H7 (cell line): Measurements from ENCODE around the gene FSIP1. TPM values are rescaled to one million over a fixed set of nuclear protein-coding genes. Genes with fewer than 3 reads are reported as not detected.

ENCODE experiments used
- DNase-seq: peaks from one replicate; pipeline ENCODE4 v3.0.0; 2012
- H3K27me3 ChIP-seq: 2 replicates; pipeline ENCODE4 v1.6.0; 2011; ENCODE audit warnings: mild to moderate bottlenecking, low read length; ENCODE audit not compliant: control insufficient read depth, insufficient read depth
- H3K36me3 ChIP-seq: replicated peaks from 2 replicates; pipeline ENCODE4 v1.5.1; 2011; ENCODE audit warnings: low read length; ENCODE audit not compliant: control insufficient read depth, insufficient read depth
- H3K4me3 ChIP-seq: 2 replicates; pipeline ENCODE4 v1.5.1; 2011; ENCODE audit warnings: low read depth, mild to moderate bottlenecking, control low read depth, low read length, moderate library complexity; ENCODE audit not compliant: insufficient read depth
- total RNA-seq: library from RNA; depleted of rRNA; stranded (reverse); fragments of >200 nt; shearing (Covaris generic); gene quantifications from 2 replicates; pipeline ENCODE4 v1.2.3, GENCODE V29; 2014

The FSIP1 gene
- total RNA-seq, 1 experiment from 2014 or later: 0.52 TPM

DNA sequence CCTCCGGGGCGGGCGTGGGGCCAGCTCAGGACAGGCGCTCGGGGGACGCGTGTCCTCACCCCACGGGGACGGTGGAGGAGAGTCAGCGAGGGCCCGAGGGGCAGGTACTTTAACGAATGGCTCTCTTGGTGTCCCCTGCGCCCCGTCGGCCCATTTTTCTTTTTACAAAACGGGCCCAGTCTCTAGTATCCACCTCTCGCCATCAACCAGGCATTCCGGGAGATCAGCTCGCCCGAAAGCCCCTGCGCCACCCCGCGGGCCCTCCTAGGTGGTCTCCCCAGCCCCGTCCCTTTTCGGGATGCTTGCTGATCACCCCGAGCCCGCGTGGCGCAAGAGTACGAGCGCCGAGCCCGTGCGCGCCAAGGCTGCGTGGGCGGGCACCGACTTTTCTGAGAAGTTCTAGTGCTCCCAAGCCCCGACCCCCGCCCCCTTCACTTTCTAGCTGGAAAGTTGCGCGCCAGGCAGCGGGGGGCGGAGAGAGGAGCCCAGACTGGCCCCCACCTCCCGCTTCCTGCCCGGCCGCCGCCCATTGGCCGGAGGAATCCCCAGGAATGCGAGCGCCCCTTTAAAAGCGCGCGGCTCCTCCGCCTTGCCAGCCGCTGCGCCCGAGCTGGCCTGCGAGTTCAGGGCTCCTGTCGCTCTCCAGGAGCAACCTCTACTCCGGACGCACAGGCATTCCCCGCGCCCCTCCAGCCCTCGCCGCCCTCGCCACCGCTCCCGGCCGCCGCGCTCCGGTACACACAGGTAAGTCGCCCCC is 202.0 kb downstream of the FSIP1 start, which contains the start of gene THBS1:
Gene THBS1, plus strand, starts transcription at position 595 of the 757 bp plus-strand sequence. CDS start 779 bp downstream, outside the sequence.
- Histone ChIP-seq H3K36me3 (peaks cover 22% of the 10 kb centered on the region), H3K4me3 (peak within 1 kb of the TSS; percentile 70), H3K27me3 (no peaks in the 10 kb centered on the region)
- peak; percentile 97 for DNase-seq

DNA sequence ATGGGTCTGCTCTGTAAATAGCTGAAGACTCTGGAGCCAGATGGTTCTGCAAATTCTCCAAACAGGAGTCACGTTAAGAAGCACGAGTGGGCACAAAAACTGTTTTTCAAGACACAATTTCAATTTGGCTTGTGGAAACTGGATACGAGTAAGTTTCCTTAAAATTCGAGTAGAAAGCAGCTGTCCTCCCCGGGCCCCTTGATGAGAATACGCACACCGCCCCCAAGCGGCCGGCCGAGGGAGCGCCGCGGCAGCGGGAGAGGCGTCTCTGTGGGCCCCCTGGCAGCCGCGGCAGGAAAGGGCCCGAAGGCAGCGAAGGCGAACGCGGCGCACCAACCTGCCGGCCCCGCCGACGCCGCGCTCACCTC is 202.5 kb downstream of the FSIP1 start:
- no peaks in the 10 kb centered on the region for H3K27me3 ChIP-seq
- DNase-seq: peak; percentile 93
- H3K4me3 ChIP-seq: peak overlapping the region; percentile 70
- H3K36me3 ChIP-seq: peaks cover 17% of the 10 kb centered on the region

DNA sequence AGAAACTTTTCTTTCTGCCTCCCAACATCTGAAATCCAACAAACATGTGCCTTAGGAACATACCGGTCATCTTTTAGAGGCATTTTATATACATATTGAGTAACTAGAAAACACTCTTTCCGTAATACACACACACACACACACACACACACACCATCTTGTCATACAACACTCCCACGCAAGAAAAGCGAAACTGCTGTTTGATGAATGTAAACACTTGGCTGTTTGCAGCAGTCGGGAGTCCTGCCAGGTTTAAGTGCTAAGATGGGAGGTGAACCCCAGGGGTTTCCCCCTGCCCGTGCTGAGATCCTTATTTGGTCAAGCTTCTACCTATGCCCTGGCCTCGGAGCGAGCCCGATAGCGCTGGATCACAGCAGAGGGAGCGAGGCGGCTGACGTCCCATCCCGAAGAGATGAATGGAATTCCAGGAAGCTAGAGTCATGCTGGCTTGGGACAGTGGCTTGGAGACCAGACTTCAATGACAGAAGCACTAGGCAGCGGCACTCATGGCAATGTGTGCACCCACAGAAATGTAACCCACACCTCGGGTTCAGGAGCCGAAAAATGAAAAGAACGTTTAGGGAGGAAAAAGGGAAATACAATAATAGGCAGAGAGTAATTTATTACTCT is 203.0 kb downstream of the FSIP1 start:
- peak; percentile 80 for DNase-seq
- Histone ChIP-seq H3K27me3 (no peaks in the 10 kb centered on the region), H3K36me3 (peaks cover 15% of the 10 kb centered on the region), H3K4me3 (peak overlapping the region; percentile 29)

DNA sequence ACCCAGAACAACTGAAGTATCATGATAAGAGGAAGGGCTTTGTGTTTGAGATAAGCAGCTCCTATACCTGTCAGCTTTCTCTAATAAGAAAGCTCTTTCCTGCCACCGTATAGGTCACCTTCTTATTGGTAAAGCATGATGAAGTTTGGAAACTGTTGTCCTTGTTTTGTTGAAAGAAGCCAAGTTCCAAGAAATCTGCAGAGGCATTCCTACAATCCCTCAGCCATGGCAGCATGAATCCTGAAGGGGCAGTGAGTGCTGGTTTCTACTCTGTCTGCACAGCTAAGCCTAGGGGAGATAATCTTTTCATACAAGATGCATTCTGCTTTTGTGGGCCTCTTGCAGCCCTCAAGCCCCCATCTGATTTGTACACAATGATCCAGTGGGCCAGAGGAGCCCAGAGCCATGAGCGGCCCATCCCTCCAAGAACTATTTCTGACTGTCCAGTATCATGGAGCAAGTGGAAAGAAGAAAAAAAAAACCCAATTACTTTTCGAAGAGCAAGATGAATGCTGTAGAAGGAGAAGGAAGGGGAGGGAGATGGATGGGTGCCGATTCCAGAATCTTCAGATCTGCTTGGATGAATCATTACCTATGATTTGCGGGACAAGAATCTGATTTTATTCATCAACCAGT is 203.7 kb downstream of the FSIP1 start:
- H3K27me3 ChIP-seq: no peaks in the 10 kb centered on the region
- H3K36me3 ChIP-seq: peaks cover 11% of the 10 kb centered on the region
- peak; percentile 40 for DNase-seq
- H3K4me3 ChIP-seq: no peak overlapping the region

DNA sequence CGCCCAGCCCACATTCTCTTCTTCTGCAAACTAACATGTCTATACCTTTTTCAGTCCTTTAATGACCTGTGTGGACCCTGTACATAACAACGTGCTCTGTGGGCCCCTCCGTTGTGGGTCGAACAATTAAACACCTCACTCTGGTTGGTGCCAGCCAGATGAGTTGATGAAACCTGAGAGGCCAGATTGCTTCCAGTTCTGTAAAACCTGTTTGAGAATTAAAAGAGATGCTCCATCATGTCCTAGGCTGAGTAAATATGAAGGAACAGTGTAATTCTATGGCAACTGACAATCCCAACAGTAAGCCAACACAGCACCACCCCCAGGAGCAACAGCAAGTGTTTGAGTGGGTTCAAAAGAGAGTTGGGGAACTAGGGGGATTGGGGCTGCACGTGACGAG is 207.5 kb downstream of the FSIP1 start:
- H3K4me3 ChIP-seq: no peak overlapping the region
- DNase-seq: no peak
- H3K27me3 ChIP-seq: no peaks in the 10 kb centered on the region
- H3K36me3 ChIP-seq: no peaks in the 10 kb centered on the region

DNA sequence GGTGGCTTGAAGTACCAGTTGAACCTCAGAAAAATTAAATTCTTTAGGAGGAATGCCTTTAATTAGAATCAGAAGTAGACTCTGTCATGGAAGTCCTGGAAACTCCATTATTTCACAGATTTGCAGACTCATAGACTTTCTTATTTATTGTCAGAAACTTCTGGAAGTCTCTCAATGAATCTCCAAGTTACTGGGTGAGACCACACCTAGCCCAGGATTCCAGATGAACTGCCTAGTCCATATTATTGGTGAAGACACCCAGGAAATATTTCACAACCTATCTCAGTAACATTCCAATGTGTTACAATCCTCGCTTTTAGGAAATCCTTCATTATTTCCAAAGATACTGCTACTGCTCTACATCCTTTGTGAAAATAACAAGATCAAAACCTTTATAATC is 208.2 kb downstream of the FSIP1 start:
- no peak for DNase-seq
- Histone ChIP-seq H3K36me3 (no peaks in the 10 kb centered on the region), H3K4me3 (no peak overlapping the region), H3K27me3 (no peaks in the 10 kb centered on the region)

DNA sequence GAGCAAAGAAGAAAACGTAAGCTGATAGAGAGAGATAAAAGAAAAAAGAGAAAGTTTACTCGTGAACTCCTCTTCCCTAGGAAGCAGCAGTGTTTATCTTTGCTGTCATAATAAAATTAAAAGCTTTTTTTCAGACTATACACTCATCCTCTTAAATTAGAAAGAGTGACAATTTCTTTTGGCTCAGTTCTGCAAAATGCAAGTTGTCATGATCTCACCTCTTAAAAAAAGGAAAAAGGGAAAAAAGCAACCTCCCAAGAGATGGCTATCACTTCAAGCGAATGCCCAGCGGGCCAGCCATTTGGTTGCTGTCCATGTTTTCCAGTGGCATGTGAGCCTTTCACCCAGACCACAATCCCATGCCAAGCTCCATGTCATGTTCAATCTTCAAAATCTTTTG is 208.8 kb downstream of the FSIP1 start:
- no peak for DNase-seq
- H3K27me3 ChIP-seq: no peaks in the 10 kb centered on the region
- no peaks in the 10 kb centered on the region for H3K36me3 ChIP-seq

DNA sequence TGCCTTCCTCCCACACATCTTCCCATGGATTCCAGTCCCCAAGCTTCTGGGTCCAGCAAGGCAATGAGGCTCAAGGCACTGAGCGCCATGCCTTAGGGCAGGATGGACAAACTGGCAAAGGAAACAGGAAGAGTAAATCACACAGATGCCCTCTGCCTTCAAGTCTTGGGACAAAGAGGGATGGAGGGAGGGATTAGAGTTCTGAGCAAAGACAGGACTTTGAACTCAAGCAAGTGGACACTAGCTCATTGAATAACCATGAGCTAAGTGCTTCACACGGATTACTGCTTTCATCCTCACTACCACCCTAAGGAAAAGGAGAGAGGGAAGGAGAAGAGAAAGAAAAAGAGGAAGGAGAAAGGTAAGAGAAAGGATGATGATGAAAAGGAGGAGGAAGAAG is 209.4 kb downstream of the FSIP1 start:
- no peak for DNase-seq
- Histone ChIP-seq H3K27me3 (no peaks in the 10 kb centered on the region), H3K4me3 (no peak overlapping the region), H3K36me3 (no peaks in the 10 kb centered on the region)

More for the DNA sequence above, 208.8 kb downstream of the FSIP1 start:
- no peak overlapping the region for H3K4me3 ChIP-seq

DNA sequence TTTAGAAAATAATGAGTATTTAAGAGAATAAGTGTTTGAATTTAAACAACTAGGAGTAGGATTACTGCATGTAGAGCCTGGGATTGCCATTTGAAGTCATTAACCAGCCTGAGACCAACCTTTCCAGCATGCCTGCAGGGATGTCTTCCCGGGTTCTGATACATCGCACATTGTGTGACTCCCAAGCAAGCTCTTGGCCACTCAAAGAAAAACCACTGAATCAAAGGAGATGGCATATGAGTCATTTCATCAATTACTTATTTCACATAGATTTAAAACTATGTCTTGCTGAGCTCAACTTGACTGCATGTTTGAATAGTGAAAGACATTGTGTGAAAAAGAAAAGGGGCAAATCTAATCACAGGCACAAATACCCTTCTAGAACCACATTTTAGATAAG is 216.8 kb downstream of the FSIP1 start:
- H3K27me3 ChIP-seq: no peaks in the 10 kb centered on the region
- DNase-seq: no peak
- H3K36me3 ChIP-seq: no peaks in the 10 kb centered on the region
- no peak overlapping the region for H3K4me3 ChIP-seq

DNA sequence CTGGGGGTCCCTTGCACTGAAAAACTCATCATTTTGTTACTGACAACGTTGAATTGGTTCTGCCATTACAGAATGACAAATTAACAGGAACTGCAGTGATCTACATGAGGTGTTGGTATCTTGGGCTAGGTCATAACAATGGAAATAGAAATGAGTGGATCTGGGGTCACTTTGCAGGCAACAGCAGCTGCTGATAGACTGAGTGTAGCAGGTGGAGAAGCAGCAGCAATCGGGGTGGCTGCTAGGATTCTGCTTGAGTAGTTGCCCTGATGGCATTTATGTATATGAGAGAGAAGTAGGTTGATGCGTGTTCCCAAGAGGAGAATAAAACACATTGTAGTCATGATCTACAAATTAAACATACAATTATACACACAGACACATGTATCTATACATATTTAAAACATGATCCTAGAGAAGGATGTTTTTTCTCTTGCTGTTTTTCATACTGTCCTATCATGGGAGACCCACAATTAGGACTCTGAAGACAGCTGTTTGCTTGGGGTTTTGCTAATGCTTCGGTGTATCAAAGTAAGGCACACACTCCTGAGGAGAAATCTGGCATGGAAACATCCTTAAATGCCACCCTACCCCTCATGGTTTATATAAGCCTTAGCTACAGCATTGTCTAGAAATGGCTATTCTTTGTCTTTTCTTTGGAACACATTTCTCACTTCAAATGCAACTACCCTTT is 217.5 kb downstream of the FSIP1 start:
- no peak for DNase-seq
- no peak overlapping the region for H3K4me3 ChIP-seq
- H3K27me3 ChIP-seq: no peaks in the 10 kb centered on the region
- H3K36me3 ChIP-seq: no peaks in the 10 kb centered on the region

DNA sequence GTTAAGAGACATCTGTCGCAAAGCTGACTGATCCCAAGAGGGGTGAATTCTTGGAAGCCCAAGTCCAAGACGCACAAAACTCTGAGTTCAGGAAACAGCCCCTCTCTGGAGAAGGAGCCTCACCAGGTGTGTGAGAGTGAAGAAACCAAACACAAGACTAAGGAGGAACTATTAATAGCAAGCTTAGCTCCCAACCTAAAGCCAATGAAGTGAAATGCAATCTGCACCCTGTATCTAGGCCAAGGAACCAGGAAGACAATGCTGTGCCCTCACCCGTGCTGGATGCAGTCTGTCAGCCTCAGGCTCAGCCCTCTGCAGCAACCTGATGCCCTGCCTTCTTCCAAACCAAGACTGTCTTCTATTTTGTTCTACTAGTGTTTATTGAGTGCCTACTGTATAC is 224.2 kb downstream of the FSIP1 start:
- Histone ChIP-seq H3K4me3 (no peak overlapping the region), H3K27me3 (no peaks in the 10 kb centered on the region), H3K36me3 (no peaks in the 10 kb centered on the region)
- DNase-seq: no peak

DNA sequence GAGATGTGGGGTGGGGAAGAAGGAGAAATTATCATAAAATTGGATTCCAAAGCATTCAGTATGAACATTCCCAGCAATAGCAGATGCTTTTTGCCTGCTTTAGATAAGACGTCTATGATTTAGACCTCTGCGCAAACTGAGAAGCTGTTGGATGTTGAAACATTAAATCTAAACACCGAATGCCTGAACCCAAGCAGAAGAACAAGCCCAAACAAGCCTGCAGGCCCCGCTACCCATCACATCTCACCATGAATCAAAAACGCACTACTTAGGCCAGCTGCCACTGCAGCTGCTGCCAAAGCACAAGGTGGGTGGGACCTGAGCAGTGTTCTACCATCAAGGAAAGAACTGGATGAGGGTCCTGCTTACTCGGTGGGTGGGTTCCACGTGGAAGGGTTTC is 226.2 kb downstream of the FSIP1 start:
- no peaks in the 10 kb centered on the region for H3K36me3 ChIP-seq
- H3K27me3 ChIP-seq: no peaks in the 10 kb centered on the region
- no peak for DNase-seq
- H3K4me3 ChIP-seq: no peak overlapping the region

DNA sequence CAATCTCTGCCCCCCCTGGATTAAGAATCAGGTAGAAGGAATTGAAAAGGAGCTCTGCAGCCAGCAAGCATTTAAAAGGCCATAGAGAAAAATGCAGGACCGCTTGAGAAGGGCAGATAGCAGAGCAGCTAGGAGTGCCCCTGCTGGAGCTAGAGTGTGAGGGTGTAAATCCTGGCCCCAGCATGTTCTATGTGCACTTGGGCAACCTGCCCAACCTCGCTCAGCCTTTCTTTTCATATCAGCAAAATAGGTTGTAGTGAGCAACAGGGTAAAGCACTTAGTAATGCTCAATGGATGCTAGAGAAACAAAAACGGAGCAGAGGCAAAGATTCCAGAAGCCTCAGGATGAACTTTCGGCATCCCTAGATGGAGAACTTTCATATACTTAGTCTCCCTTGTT is 226.8 kb downstream of the FSIP1 start:
- Histone ChIP-seq H3K36me3 (no peaks in the 10 kb centered on the region), H3K27me3 (no peaks in the 10 kb centered on the region), H3K4me3 (no peak overlapping the region)
- peak; percentile 10 for DNase-seq

DNA sequence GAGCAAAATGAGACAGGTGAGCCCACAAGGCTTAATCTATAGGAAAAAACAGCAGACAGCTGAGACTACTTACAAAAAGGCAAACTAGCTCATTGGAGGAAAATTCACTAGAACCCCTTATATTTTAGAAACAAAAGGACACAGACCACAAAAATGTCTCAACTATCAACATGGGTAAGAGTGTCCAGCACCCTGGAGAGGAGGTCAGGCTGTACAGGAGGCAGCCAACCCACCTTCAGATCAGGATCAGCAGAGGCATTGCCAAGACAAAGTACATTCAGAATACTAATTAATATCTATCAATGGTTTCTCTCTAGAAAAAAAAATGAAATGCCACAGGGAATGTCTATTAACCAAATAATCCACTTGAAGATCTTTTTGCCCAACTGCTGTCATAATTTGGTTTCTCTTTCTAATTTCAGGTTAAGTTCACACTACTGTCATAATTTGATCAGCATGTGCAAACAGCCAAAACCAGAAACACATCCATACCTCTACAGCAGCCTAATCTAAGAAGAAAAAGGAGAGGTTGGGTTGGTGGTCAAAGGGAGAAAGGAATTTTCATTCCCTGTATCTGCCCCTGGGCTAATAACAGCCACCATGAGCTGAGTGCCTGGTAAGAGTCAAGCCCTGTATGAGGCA is 227.8 kb downstream of the FSIP1 start:
- DNase-seq: no peak
- no peaks in the 10 kb centered on the region for H3K36me3 ChIP-seq
- H3K27me3 ChIP-seq: no peaks in the 10 kb centered on the region
- H3K4me3 ChIP-seq: no peak overlapping the region
